ACC112 (cell line): ENCODE measurements around the gene VANGL2.

ENCODE experiments used
- H2AFZ ChIP-seq: fragments of 200-600 bp; sonication (generic); one replicate; pipeline ENCODE4 v1.6.0; 2017; ENCODE audit warnings: antibody characterized with exemption, low read length; ENCODE audit not compliant: unreplicated experiment
- H3K27ac ChIP-seq: fragments of 200-600 bp; sonication (generic); 2 replicates; pipeline ENCODE4 v1.5.1; 2014; ENCODE audit warnings: low read depth, mild to moderate bottlenecking, antibody characterized with exemption, low read length, moderate library complexity
- H3K27me3 ChIP-seq: fragments of 200-600 bp; sonication (generic); 2 replicates; pipeline ENCODE4 v1.6.1; 2014; ENCODE audit warnings: mild to moderate bottlenecking, antibody characterized with exemption, low read length, moderate library complexity, mixed read lengths; ENCODE audit not compliant: insufficient read depth
- H3K36me3 ChIP-seq: fragments of 200-600 bp; sonication (generic); 2 replicates; pipeline ENCODE4 v1.6.1; 2016; ENCODE audit warnings: mild to moderate bottlenecking, antibody characterized with exemption, low read length, moderate library complexity, mixed read lengths; ENCODE audit not compliant: insufficient read depth
- H3K4me1 ChIP-seq: fragments of 200-600 bp; sonication (generic); one replicate; pipeline ENCODE4 v1.6.1; 2016; ENCODE audit warnings: low read length, mixed read lengths; ENCODE audit not compliant: insufficient read depth, unreplicated experiment, control insufficient read depth
- H3K4me3 ChIP-seq: fragments of 200-600 bp; sonication (generic); 2 replicates; pipeline ENCODE4 v1.5.1; 2014; ENCODE audit warnings: mild to moderate bottlenecking, low read depth, low read length
- H3K79me2 ChIP-seq: fragments of 200-600 bp; sonication (generic); one replicate; pipeline ENCODE4 v1.6.0; 2016; ENCODE audit warnings: low read length; ENCODE audit not compliant: control insufficient read depth, unreplicated experiment, insufficient read depth

Gene VANGL2

DNA sequence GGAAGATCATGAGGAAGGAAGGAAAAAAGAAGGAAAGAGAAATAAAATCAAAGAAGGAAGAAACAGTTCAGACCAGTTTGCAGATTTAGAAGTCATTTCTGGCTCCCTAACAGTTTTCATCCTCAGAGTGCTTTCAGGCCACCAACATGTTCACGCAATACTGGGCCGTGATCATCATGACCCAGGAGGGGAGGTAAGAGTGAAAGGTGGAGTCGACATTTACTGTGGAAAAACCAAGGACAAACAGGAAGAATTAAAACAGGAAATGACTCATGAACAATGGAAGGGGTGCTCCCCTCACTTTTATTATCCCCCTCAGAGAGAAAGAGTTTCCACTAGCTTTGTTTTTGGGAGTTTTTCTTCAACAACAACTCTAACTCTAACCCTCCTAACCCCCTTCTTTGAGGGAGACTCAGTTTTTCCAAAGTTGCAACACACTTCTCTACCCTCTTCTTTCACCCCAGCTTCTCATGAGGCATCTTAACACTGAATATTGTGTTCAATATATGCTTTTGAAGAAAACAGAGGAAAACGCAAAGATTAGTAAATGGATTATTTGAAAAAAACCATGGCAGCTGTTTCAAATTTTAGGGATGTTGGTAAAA is 60.4 kb downstream of the VANGL2 start:
- peaks cover 29% of the 10 kb centered on the region for H3K27me3 ChIP-seq

DNA sequence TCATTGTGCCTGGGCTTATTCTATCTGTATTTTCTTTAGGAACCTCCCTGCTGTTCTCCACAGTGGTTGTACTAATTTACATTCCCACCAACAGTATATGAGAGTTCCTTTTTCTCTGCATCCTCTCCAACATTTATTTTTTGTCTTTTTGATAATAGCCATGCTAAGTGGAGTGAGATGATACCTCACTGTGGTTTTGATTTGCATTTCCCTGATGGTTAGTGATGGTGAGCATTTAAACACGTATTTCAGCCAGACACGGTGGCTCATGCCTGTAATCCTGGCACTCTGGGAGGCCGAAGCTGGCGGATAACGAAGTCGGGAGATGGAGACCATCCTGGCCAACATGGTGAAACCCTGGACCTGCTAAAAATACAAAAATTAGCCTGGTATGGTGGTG is 64.8 kb downstream of the VANGL2 start:
- peaks cover 3% of the 10 kb centered on the region for H3K4me1 ChIP-seq
- no peak overlapping the region for H3K27ac ChIP-seq
- H3K79me2 ChIP-seq, result no peaks in the 10 kb centered on the region
- H3K4me3 ChIP-seq, result no peak overlapping the region
- H2AFZ ChIP-seq, result no peak overlapping the region
- H3K36me3 ChIP-seq, result no peaks in the 10 kb centered on the region
- H3K27me3 ChIP-seq, result peaks cover 22% of the 10 kb centered on the region; the same call in 1 of the 2 replicates

More for the DNA sequence above, 60.4 kb downstream of the VANGL2 start:
- Histone ChIP-seq H3K79me2 (no peaks in the 10 kb centered on the region), H3K36me3 (no peaks in the 10 kb centered on the region), H3K4me1 (peaks cover 3% of the 10 kb centered on the region), H2AFZ (no peak overlapping the region), H3K27ac (no peak overlapping the region), H3K4me3 (no peak overlapping the region)

DNA sequence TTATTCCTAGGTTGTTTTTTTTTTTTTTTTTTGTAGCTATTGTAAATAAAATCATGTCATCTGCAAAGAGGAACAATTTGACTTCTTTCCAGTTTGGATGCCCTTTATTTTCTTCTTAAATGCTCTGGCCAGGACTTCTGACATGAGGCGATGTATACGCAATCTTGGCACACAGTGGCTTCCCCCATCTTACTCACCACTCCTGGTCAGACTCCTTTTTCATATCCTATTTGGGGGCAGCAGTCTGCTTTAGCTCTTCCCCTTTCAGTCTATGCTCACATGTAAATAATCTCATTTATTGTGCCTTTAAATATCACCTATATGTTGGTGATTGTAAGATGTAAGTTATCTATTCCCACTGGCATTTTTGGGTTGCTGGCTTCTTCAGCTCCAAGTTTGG is 66.6 kb downstream of the VANGL2 start:
- no peaks in the 10 kb centered on the region for H3K36me3 ChIP-seq
- no peak overlapping the region for H2AFZ ChIP-seq
- H3K27ac ChIP-seq, result no peak overlapping the region
- H3K4me1 ChIP-seq, result no peaks in the 10 kb centered on the region
- H3K4me3 ChIP-seq, result no peak overlapping the region
- H3K79me2 ChIP-seq, result no peaks in the 10 kb centered on the region
- peaks cover 39% of the 10 kb centered on the region for H3K27me3 ChIP-seq

DNA sequence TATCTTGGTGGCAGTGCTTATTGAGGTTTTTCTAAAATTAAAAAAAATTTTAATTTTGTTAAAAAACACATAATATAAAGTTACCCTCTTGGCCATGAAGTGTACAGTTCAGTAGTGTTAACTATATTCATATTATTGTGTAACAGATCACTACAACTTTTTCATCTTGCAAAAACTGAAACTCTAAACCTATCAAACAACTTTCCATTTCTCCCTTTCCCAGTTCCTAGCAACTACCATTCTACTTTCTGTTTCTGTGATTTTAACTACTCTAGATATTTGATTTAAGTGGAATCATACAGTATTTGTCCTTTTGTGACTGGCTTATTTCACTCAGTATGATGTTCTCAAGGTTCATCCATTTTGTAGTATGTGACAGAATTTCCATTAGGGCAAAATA is 67.2 kb downstream of the VANGL2 start:
- Histone ChIP-seq H3K4me1 (no peaks in the 10 kb centered on the region), H3K79me2 (no peaks in the 10 kb centered on the region), H3K4me3 (no peak overlapping the region), H2AFZ (no peak overlapping the region), H3K27me3 (peaks cover 45% of the 10 kb centered on the region), H3K27ac (no peak overlapping the region), H3K36me3 (no peaks in the 10 kb centered on the region)

DNA sequence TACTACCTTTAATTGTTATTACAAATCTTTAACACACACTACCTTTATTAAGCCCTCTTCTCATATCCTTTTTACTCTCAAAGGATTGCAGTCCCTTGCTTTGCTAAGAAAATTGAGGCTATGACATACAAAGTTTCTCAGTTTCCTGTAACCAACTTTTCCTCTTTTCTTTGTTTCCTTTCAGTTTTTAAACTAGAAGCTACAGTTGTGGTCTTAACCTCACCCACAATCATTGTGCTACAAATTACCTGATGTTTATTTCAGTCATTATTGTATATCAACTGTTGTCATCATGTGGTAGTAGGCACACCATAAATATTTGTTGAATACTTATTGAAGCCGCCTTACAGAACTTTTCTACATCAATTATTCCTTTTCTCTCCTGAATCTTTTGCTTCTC is 70.9 kb downstream of the VANGL2 start:
- H3K27me3 ChIP-seq, result peaks cover 55% of the 10 kb centered on the region
- no peaks in the 10 kb centered on the region for H3K36me3 ChIP-seq
- H3K4me3 ChIP-seq, result no peak overlapping the region
- H2AFZ ChIP-seq, result no peak overlapping the region
- no peaks in the 10 kb centered on the region for H3K4me1 ChIP-seq
- no peaks in the 10 kb centered on the region for H3K79me2 ChIP-seq
- H3K27ac ChIP-seq, result no peak overlapping the region

DNA sequence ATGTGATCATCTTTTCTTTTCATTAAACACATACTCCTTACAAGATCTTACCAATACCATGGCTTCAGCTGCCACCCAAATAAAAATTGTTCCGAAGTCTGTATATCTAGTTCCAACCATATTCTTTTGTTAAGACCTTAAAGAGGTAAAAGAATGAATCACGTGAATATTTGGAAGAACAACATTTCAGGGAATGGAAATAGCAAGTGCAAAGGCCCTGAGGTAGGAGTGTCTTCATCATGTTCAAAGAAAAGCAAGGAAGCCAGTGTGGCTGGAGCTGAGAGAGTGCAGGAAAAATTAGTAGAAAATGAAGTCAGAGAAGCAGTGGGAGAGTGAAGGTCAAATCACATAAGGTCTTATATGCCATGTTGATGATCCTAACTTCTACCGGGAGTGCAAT is 71.7 kb downstream of the VANGL2 start:
- no peak overlapping the region for H3K4me3 ChIP-seq
- no peak overlapping the region for H3K27ac ChIP-seq
- H2AFZ ChIP-seq, result no peak overlapping the region
- no peaks in the 10 kb centered on the region for H3K36me3 ChIP-seq
- peaks cover 55% of the 10 kb centered on the region for H3K27me3 ChIP-seq
- H3K4me1 ChIP-seq, result no peaks in the 10 kb centered on the region
- no peaks in the 10 kb centered on the region for H3K79me2 ChIP-seq

DNA sequence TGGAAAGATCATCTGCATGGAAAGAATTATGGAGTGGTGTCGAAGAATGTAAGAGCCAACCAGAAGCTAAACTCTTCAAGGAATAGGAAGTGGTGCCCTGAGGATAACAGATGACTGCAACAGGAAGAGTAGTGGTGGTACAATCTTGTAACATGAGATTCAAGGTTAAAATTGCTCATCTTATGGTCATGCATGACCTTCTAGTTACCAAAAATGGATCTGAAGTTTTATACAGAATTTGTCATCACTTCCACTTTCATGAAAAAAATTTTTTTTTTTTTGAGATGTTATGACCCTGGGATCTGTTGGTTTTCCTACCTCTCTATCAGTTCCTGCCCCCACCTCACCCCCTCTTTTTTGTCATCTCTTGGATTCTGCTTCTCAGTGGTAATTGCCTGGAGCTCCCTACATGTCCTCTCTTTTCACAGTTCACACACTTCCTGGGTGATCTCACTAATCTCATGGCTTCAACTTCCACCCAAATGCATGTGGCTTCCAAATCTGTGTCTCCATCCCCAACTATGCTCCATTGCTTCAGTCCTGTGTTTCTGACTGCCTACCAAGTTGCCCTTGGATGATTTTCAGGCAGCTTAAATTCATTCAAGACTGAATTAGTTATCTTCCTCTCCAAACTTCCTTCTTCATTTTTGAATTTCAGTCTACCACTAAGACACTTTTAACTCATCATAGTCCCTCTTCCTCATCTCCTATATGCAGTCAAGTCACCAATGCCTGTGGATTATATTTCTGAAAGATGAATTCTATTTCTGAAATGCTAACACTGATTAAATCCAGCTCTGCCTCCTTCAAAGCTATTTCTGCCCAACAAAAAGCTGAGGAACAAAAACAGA is 74.3 kb downstream of the VANGL2 start:
- H3K27ac ChIP-seq, result no peak overlapping the region
- H3K79me2 ChIP-seq, result no peaks in the 10 kb centered on the region
- peaks cover 39% of the 10 kb centered on the region for H3K27me3 ChIP-seq
- no peak overlapping the region for H3K4me3 ChIP-seq
- no peaks in the 10 kb centered on the region for H3K4me1 ChIP-seq
- no peak overlapping the region for H2AFZ ChIP-seq
- no peaks in the 10 kb centered on the region for H3K36me3 ChIP-seq
